CD4-positive, alpha-beta T cell treated with Interleukin-12 subunit alpha and Interleukin-12 subunit beta, for 1 hour (primary cell): ENCODE measurements around the gene PALS2.
A peak's percentile ranks its signal among the peaks of the same experiment; 100 is the strongest.

ENCODE experiments used
- DNase-seq: peaks from one replicate; pipeline ENCODE4 v3.0.0-alpha.2; 2020

PALS2 gene

GRCh38 chr7:24591152-24591551 is 17.9 kb downstream of the PALS2 start:
- no peak for DNase-seq

GRCh38 chr7:24595671-24596418 is 22.6 kb downstream of the PALS2 start:
- peak; percentile 10 for DNase-seq

- no peak for DNase-seq
Observed at GRCh38 chr7:24597014-24597413, 23.8 kb downstream of the PALS2 start.

- DNase-seq: no peak
Observed at GRCh38 chr7:24601600-24601999, 28.3 kb downstream of the PALS2 start.

- no peak for DNase-seq
Observed at GRCh38 chr7:24602860-24603456, 29.7 kb downstream of the PALS2 start.

- DNase-seq: no peak
Observed at GRCh38 chr7:24604630-24605029, 31.4 kb downstream of the PALS2 start.

GRCh38 chr7:24608504-24608903 is 35.3 kb downstream of the PALS2 start:
- no peak for DNase-seq

GRCh38 chr7:24609059-24609458 is 35.8 kb downstream of the PALS2 start:
- no peak for DNase-seq

GRCh38 chr7:24609570-24609969 is 36.3 kb downstream of the PALS2 start:
- DNase-seq: no peak

GRCh38 chr7:24611130-24611529 is 37.9 kb downstream of the PALS2 start:
- DNase-seq: no peak

GRCh38 chr7:24617957-24618616 is 44.8 kb downstream of the PALS2 start:
- DNase-seq: no peak

- no peak for DNase-seq
Observed at GRCh38 chr7:24619978-24620377, 46.7 kb downstream of the PALS2 start.

GRCh38 chr7:24622646-24623182 is 49.5 kb downstream of the PALS2 start:
- DNase-seq: no peak
